Vagina (tissue), 2 donors: ENCODE measurements around the gene CCNL1.

Experiments used
- CTCF ChIP-seq, 3 experiments: fragments of 450-650 bp in 2 of 3; fragments of 200-600 bp in 1 of 3; sonication (generic) in 1 of 3; IDR thresholded peaks; one replicate each; pipeline ENCODE4 v1.5.1; 2017 to 2019; ENCODE audit warnings: antibody characterized with exemption in 3 of 3, mild to moderate bottlenecking in 2 of 3, moderate library complexity in 2 of 3
- POLR2A ChIP-seq, 2 donors: fragments of 450-650 bp; IDR thresholded peaks; one replicate each; pipeline ENCODE4 v1.6.1; 2017; ENCODE audit warnings: antibody characterized with exemption in 2 of 2, mild to moderate bottlenecking in 2 of 2, moderate library complexity in 2 of 2
- POLR2AphosphoS5 ChIP-seq, 2 donors: sonication (generic); formaldehyde crosslinking; IDR thresholded peaks; one replicate each; pipeline ENCODE4 v1.9.0; 2017; ENCODE audit warnings: antibody characterized with exemption in 2 of 2, mild to moderate bottlenecking in 2 of 2, low read depth in 1 of 2; ENCODE audit not compliant: insufficient read depth in 1 of 2

GRCh38 chr3:157199841-157200240 lies 39.9 kb upstream of the CCNL1 start:
- TF ChIP-seq CTCF (IDR thresholded peaks at IDR 0.05), result no peak
- TF ChIP-seq POLR2A (IDR thresholded peaks at IDR 0.05), result no peak
- no peak for TF ChIP-seq POLR2AphosphoS5 (IDR thresholded peaks at IDR 0.05; ENCODE audit: insufficient read depth in 1 of 2, low read depth in 1 of 2)
